ENCODE measurements around the gene LYSMD4. TPM values are rescaled to one million over a fixed set of nuclear protein-coding genes. Genes with fewer than 3 reads are reported as not detected.
A peak's percentile ranks its signal among the peaks of the same experiment; 100 is the strongest.

LYSMD4 gene
- total and polyA plus RNA-seq, 2 of the 13 experiments (the other 11 are each of a cell fraction or from before 2014, with no cell fraction given), result 7.4 to 8.5 TPM

GRCh38 chr15:99729920-99730319 lies 3.3 kb downstream of the LYSMD4 start (continued):
- TF ChIP-seq ZNF101 (CRISPR knock-in tag; IDR thresholded peaks at IDR 0.05; ENCODE audit: borderline replicate concordance, low read depth), result no peak
- 0 out of 2 replicates have a peak, but pooled peaks have one; percentile 11 for TF ChIP-seq SALL1 (CRISPR knock-in tag; IDR thresholded peaks at IDR 0.05)
- no peak for TF ChIP-seq SOX13 (IDR thresholded peaks at IDR 0.05)
- TF ChIP-seq SOX13 (CRISPR knock-in tag; conservative IDR thresholded peaks at IDR 0.05 in 1 of 2, IDR thresholded peaks at IDR 0.05 in 1 of 2), result no peak
- peak; percentile 47 for TF ChIP-seq TEAD3 (CRISPR knock-in tag; optimal IDR thresholded peaks at IDR 0.05; ENCODE audit: borderline replicate concordance)

- no peak for FAIRE-seq
- TF ChIP-seq GZF1 (CRISPR knock-in tag; IDR thresholded peaks at IDR 0.05) (no peak), GRHL1 (CRISPR knock-in tag; conservative IDR thresholded peaks at IDR 0.05) (no peak), CEBPG (CRISPR knock-in tag; IDR thresholded peaks at IDR 0.05) (no peak), RERE (CRISPR knock-in tag; IDR thresholded peaks at IDR 0.05; ENCODE audit: low read depth) (no peak), FOXC1 (CRISPR knock-in tag; IDR thresholded peaks at IDR 0.05; ENCODE audit: borderline replicate concordance) (no peak), MEIS1 (CRISPR knock-in tag; IDR thresholded peaks at IDR 0.05; ENCODE audit: borderline replicate concordance) (no peak), ZNF350 (CRISPR knock-in tag; IDR thresholded peaks at IDR 0.05; ENCODE audit: borderline replicate concordance, low read depth) (no peak), ZSCAN25 (CRISPR knock-in tag; IDR thresholded peaks at IDR 0.05) (no peak), SMC3 (IDR thresholded peaks at IDR 0.05; ENCODE audit: low read length) (no peak), ZNF691 (CRISPR knock-in tag; IDR thresholded peaks at IDR 0.05; ENCODE audit: borderline replicate concordance, low read depth) (no peak)
Observed at GRCh38 chr15:99729327-99729726, 3.9 kb downstream of the LYSMD4 start.

More at GRCh38 chr15:99729327-99729726, 3.9 kb downstream of the LYSMD4 start:
- DNase-seq (ENCODE audit: low spot score), result no peak
- no peaks in the 10 kb centered on the region; a peak in 1 of 5 replicates for H3K27me3 ChIP-seq (ENCODE audit: control insufficient read depth in 1 of 2, insufficient read depth in 2 of 2, low read length in 2 of 2)
- H3K9ac ChIP-seq (ENCODE audit: insufficient read depth, low read depth, low read length), result no peak overlapping the region
- no peak overlapping the region for H3K27ac ChIP-seq (ENCODE audit: extremely low read length, insufficient read depth, low read length)
- peaks cover 34% of the 10 kb centered on the region for H3K4me1 ChIP-seq (ENCODE audit: insufficient read depth, low read length)
- intact Hi-C loops (cut with micrococcal nuclease; ENCODE audit: unreplicated experiment), result no loop called here
- no peaks in the 10 kb centered on the region for H3K79me2 ChIP-seq (ENCODE audit: insufficient read depth, low read length)
- 93% methylated on average over 7 of the region's 11 CpGs for WGBS (ENCODE audit: low lambda C conversion rate)
- in situ Hi-C loops (cut with HindIII; ENCODE audit: extremely low pct_ligation_motif_present, low pct_unique_long_range_greater_than_20kb), result no loop called here
- BruUV-seq (replicated peaks), result no TSS peak
- H3K9me3 ChIP-seq (ENCODE audit: low read length), result no peaks in the 10 kb centered on the region
- ChIA-PET CTCF (ENCODE audit: low intra/inter-chr PET ratio, low total read pairs) (no interaction called here), POLR2A (no interaction called here)
- H4K20me1 ChIP-seq (ENCODE audit: insufficient read depth, low read length), result no peaks in the 10 kb centered on the region
- no peak overlapping the region for H2AFZ ChIP-seq (ENCODE audit: low read length)
- H3K36me3 ChIP-seq (replicated peaks in 1 of 2; ENCODE audit: control insufficient read depth in 1 of 2, insufficient read depth in 2 of 2, low read length in 2 of 2), result peaks cover 0 to 12% of the 10 kb centered on the region in 2 experiments; a peak in 2 of 5 replicates
- no peak overlapping the region for H3K4me2 ChIP-seq (ENCODE audit: low read depth, low read length)
- H3K4me3 ChIP-seq (replicated peaks in 1 of 3; ENCODE audit: insufficient read depth in 1 of 3, low read depth in 2 of 3, low read length in 3 of 3), result no peak overlapping the region
- ATAC-seq, result no peak

Measured in HepG2 (cell line).